Measurements from ENCODE around the gene MEF2B. TPM values are rescaled to one million over a fixed set of nuclear protein-coding genes. Genes with fewer than 3 reads are reported as not detected.
A peak's percentile ranks its signal among the peaks of the same experiment; 100 is the strongest.

The MEF2B gene
- total and polyA plus RNA-seq, 10 of the 15 experiments (the other 5 are each of a cell fraction or from before 2014, with no cell fraction given): 0.09 to 33.0 (median 8.9) TPM

DNA sequence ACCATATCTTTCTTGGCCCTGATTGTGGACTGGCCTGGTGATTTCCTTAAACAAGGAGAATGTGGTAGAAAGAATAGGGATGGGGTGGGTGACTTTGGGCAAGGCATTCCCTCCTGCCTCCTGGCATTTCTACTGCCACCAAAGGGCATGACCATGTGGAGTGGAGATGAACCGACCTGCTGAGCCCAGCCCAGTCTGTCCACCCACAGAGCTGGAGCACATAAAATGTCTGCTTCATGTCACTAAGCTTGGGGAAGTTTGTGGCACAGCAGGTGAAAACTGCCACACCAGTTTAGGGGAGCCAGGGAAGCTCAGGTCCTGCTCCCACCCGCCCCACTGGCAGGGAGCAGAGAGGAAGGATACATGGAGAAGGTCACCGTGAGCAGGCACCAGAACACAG is 38.1 kb downstream of the MEF2B start:
- H3K36me3 ChIP-seq (ENCODE audit: control insufficient read depth in 2 of 2, insufficient read depth in 2 of 2, low read length in 1 of 2): no peaks in the 10 kb centered on the region
- in situ Hi-C loops (cut with MboI) (no loop called here), intact Hi-C loops (cut with micrococcal nuclease; ENCODE audit: unreplicated experiment) (no loop called here)
- no peak for FAIRE-seq
- no peak overlapping the region for H3K27ac ChIP-seq (ENCODE audit: control insufficient read depth, insufficient read depth)
- H3K79me2 ChIP-seq (ENCODE audit: control insufficient read depth, insufficient read depth, low read length): no peaks in the 10 kb centered on the region
- no peak overlapping the region for H3K9ac ChIP-seq (ENCODE audit: control insufficient read depth, insufficient read depth, low read length)
- ChIA-PET SMC1A (ENCODE audit: uncharacterized antibody, unreplicated experiment) (no interaction called here), POLR2A (interaction anchor here (0.5 kb wide), 1 partner anchor 97 kb away, joined by 3 read pairs; no protein-coding TSS in a partner anchor), CTCF (interaction anchor here (1.4 kb wide), 1 partner anchor 11 kb away, joined by 3 read pairs; no protein-coding TSS in a partner anchor), RAD21 (ENCODE audit: unreplicated experiment) (no interaction called here)
- H3K4me3 ChIP-seq: no peak overlapping the region
- 94% methylated on average over 3 of the region's 3 CpGs for WGBS (ENCODE audit: insufficient coverage, insufficient replicate concordance, low lambda C conversion rate, missing lambda C conversion rate)
- H3K9me3 ChIP-seq (replicated peaks; ENCODE audit: control insufficient read depth, insufficient read depth, low read length): peaks cover 9% of the 10 kb centered on the region; the same call in 2 of the 3 replicates
- H3K4me2 ChIP-seq (ENCODE audit: control insufficient read depth, insufficient read depth): no peak overlapping the region
- BruUV-seq (replicated peaks): no TSS peak
- no peaks in the 10 kb centered on the region for H4K20me1 ChIP-seq (ENCODE audit: control insufficient read depth, insufficient read depth)
- ATAC-seq: no peak
- TF ChIP-seq CBX5 (IDR thresholded peaks at IDR 0.05; ENCODE audit: low read depth) (peak; percentile 75; the same call in 1 of the 2 replicates), ZBED1 (IDR thresholded peaks at IDR 0.05; ENCODE audit: borderline replicate concordance) (no peak)
- H2AFZ ChIP-seq (ENCODE audit: control insufficient read depth, low read depth, low read length): no peak overlapping the region
- no peaks in the 10 kb centered on the region; the same call in 1 of the 2 replicates for H3K4me1 ChIP-seq (ENCODE audit: control insufficient read depth, insufficient read depth, low read length)
- DNase-seq (ENCODE audit: low read depth, low spot score): no peak
- no peaks in the 10 kb centered on the region for H3K27me3 ChIP-seq (replicated peaks in 1 of 2; ENCODE audit: control insufficient read depth in 2 of 2, insufficient read depth in 2 of 2, low read length in 1 of 2)

DNA sequence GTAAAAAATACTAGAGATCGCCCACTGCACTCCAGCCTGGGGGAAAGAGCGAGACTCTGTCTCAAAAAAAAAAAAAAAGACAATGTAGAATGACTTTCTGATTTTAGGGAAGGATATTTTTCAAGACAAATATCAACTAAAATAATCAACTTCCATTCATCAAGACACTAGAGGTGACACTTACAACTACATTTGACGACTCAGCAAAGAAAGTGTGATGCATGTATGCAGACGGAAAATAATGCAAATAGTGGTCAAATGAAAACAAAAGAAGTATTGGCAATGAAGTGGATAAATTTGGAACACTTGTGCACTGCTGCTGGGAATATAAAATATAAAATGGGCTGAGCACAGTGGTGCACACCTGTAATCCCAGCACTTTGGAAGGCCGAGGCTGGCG is 44.0 kb downstream of the MEF2B start:
- Histone ChIP-seq H3K4me1 (ENCODE audit: control insufficient read depth, insufficient read depth, low read length) (no peaks in the 10 kb centered on the region), H3K4me3 (no peak overlapping the region), H3K79me2 (ENCODE audit: control insufficient read depth, insufficient read depth, low read length) (no peaks in the 10 kb centered on the region), H3K9me3 (replicated peaks; ENCODE audit: control insufficient read depth, insufficient read depth, low read length) (no peaks in the 10 kb centered on the region; the same call in 2 of the 3 replicates), H3K4me2 (ENCODE audit: control insufficient read depth, insufficient read depth) (no peak overlapping the region), H3K36me3 (ENCODE audit: control insufficient read depth in 2 of 2, insufficient read depth in 2 of 2, low read length in 1 of 2) (no peaks in the 10 kb centered on the region; a peak in 1 of 4 replicates), H3K9ac (ENCODE audit: control insufficient read depth, insufficient read depth, low read length) (no peak overlapping the region), H2AFZ (ENCODE audit: control insufficient read depth, low read depth, low read length) (no peak overlapping the region), H4K20me1 (ENCODE audit: control insufficient read depth, insufficient read depth) (no peaks in the 10 kb centered on the region), H3K27ac (ENCODE audit: control insufficient read depth, insufficient read depth) (no peak overlapping the region), H3K27me3 (replicated peaks in 1 of 2; ENCODE audit: control insufficient read depth in 2 of 2, insufficient read depth in 2 of 2, low read length in 1 of 2) (no peaks in the 10 kb centered on the region)
- intact Hi-C loops (cut with micrococcal nuclease; ENCODE audit: unreplicated experiment) (no loop called here), in situ Hi-C loops (cut with MboI) (no loop called here)
- no peak for ATAC-seq
- ChIA-PET RAD21 (ENCODE audit: unreplicated experiment) (no interaction called here), CTCF (no interaction called here), POLR2A (no interaction called here), SMC1A (ENCODE audit: uncharacterized antibody, unreplicated experiment) (no interaction called here)
- no peak for DNase-seq (ENCODE audit: low read depth, low spot score)
- no TSS peak for BruUV-seq (replicated peaks)
- 90% methylated on average over 6 of the region's 6 CpGs for WGBS (ENCODE audit: insufficient coverage, insufficient replicate concordance, low lambda C conversion rate, missing lambda C conversion rate)
- FAIRE-seq: no peak
- TF ChIP-seq IKZF1 (conservative IDR thresholded peaks at IDR 0.05) (no peak), RAD21 (IDR thresholded peaks at IDR 0.05; ENCODE audit: insufficient read depth, low read depth, low read length) (no peak), YBX1 (IDR thresholded peaks at IDR 0.05) (no peak), ZNF622 (IDR thresholded peaks at IDR 0.05) (no peak), ZBED1 (IDR thresholded peaks at IDR 0.05; ENCODE audit: borderline replicate concordance) (no peak), EGR1 (IDR thresholded peaks at IDR 0.05; ENCODE audit: borderline replicate concordance in 1 of 2, low read depth in 2 of 2, low read length in 2 of 2) (no peak), SREBF2 (IDR thresholded peaks at IDR 0.05; ENCODE audit: low read length) (no peak), NFIC (IDR thresholded peaks at IDR 0.05; ENCODE audit: low read depth, low read length) (no peak)
- TF ChIP-seq, protein P1, sequence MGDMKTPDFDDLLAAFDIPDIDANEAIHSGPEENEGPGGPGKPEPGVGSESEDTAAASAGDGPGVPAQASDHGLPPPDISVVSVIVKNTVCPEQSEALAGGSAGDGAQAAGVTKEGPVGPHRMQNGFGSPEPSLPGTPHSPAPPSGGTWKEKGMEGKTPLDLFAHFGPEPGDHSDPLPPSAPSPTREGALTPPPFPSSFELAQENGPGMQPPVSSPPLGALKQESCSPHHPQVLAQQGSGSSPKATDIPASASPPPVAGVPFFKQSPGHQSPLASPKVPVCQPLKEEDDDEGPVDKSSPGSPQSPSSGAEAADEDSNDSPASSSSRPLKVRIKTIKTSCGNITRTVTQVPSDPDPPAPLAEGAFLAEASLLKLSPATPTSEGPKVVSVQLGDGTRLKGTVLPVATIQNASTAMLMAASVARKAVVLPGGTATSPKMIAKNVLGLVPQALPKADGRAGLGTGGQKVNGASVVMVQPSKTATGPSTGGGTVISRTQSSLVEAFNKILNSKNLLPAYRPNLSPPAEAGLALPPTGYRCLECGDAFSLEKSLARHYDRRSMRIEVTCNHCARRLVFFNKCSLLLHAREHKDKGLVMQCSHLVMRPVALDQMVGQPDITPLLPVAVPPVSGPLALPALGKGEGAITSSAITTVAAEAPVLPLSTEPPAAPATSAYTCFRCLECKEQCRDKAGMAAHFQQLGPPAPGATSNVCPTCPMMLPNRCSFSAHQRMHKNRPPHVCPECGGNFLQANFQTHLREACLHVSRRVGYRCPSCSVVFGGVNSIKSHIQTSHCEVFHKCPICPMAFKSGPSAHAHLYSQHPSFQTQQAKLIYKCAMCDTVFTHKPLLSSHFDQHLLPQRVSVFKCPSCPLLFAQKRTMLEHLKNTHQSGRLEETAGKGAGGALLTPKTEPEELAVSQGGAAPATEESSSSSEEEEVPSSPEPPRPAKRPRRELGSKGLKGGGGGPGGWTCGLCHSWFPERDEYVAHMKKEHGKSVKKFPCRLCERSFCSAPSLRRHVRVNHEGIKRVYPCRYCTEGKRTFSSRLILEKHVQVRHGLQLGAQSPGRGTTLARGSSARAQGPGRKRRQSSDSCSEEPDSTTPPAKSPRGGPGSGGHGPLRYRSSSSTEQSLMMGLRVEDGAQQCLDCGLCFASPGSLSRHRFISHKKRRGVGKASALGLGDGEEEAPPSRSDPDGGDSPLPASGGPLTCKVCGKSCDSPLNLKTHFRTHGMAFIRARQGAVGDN (IDR thresholded peaks at IDR 0.05): no peak
- TF ChIP-seq, protein P2, sequence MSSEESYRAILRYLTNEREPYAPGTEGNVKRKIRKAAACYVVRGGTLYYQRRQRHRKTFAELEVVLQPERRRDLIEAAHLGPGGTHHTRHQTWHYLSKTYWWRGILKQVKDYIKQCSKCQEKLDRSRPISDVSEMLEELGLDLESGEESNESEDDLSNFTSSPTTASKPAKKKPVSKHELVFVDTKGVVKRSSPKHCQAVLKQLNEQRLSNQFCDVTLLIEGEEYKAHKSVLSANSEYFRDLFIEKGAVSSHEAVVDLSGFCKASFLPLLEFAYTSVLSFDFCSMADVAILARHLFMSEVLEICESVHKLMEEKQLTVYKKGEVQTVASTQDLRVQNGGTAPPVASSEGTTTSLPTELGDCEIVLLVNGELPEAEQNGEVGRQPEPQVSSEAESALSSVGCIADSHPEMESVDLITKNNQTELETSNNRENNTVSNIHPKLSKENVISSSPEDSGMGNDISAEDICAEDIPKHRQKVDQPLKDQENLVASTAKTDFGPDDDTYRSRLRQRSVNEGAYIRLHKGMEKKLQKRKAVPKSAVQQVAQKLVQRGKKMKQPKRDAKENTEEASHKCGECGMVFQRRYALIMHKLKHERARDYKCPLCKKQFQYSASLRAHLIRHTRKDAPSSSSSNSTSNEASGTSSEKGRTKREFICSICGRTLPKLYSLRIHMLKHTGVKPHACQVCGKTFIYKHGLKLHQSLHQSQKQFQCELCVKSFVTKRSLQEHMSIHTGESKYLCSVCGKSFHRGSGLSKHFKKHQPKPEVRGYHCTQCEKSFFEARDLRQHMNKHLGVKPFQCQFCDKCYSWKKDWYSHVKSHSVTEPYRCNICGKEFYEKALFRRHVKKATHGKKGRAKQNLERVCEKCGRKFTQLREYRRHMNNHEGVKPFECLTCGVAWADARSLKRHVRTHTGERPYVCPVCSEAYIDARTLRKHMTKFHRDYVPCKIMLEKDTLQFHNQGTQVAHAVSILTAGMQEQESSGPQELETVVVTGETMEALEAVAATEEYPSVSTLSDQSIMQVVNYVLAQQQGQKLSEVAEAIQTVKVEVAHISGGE (CRISPR knock-in tag; IDR thresholded peaks at IDR 0.05): no peak
